Right renal pelvis (tissue), 4 donors: ENCODE data around the gene TMCO1. TPM values are rescaled to one million over a fixed set of nuclear protein-coding genes. Genes with fewer than 3 reads are reported as not detected.
"Not testable (repeated sequence)": the region's sequence is repeated elsewhere in the genome, so short reads cannot be mapped to it uniquely, and the experiment has no call there.

Experiments used
- DNase-seq, 4 donors: peaks; one replicate each; pipeline ENCODE4 v3.0.0-alpha.2; 2013; ENCODE audit warnings: low read depth in 4 of 4, low spot score in 3 of 4, missing footprints in 1 of 4
- polyA plus RNA-seq, 4 donors: library from polyadenylated mRNA; unstranded; fragments of 120-200 nt; gene quantifications; one replicate each; pipeline ENCODE4 v1.2.1, GENCODE V29; 2013; ENCODE audit not compliant: insufficient read length in 4 of 4

Gene TMCO1
- polyA plus RNA-seq, 4 donors = 161 to 185 (median 180) TPM

GRCh38 chr1:165747632-165748447, 20.8 kb downstream of the TMCO1 start:
- DNase-seq = no peak

GRCh38 chr1:165744913-165745312, 23.8 kb downstream of the TMCO1 start:
- not testable (repeated sequence) for DNase-seq

- no peak for DNase-seq
These were observed 26.5 kb downstream of the TMCO1 start for GRCh38 chr1:165742194-165742593.

- DNase-seq = no peak
These were observed 29.9 kb downstream of the TMCO1 start for GRCh38 chr1:165738794-165739193.

- DNase-seq = no peak
These were observed 31.5 kb downstream of the TMCO1 start for GRCh38 chr1:165737196-165737595.

- DNase-seq = no peak
These were observed 33.8 kb downstream of the TMCO1 start for GRCh38 chr1:165734906-165735305.

GRCh38 chr1:165726841-165727240, 41.8 kb downstream of the TMCO1 start:
- no peak for DNase-seq

GRCh38 chr1:165726169-165726568, 42.5 kb downstream of the TMCO1 start:
- no peak for DNase-seq

- DNase-seq = peak in 2 of 4 donors; percentile 27 to 38
These were observed 50.7 kb downstream of the TMCO1 start for GRCh38 chr1:165717918-165718515.

- not testable (repeated sequence) for DNase-seq
These were observed 52.2 kb downstream of the TMCO1 start for GRCh38 chr1:165716265-165717051.

- no peak for DNase-seq
These were observed 55.9 kb downstream of the TMCO1 start for GRCh38 chr1:165712764-165713163.

GRCh38 chr1:165707984-165708706, 60.5 kb downstream of the TMCO1 start:
- DNase-seq = no peak

GRCh38 chr1:165703648-165704047, 65.0 kb downstream of the TMCO1 start:
- DNase-seq = no peak

GRCh38 chr1:165701922-165702321, 66.7 kb downstream of the TMCO1 start:
- not testable (repeated sequence) for DNase-seq

- no peak for DNase-seq
These were observed 69.1 kb downstream of the TMCO1 start for GRCh38 chr1:165699577-165699976.

- no peak for DNase-seq
These were observed 70.0 kb downstream of the TMCO1 start for GRCh38 chr1:165698761-165699052.

- DNase-seq = peak; percentile 40 to 74 (median 57)
These were observed 70.5 kb downstream of the TMCO1 start, which contains the start of gene ALDH9A1 for GRCh38 chr1:165697881-165698760. Gene ALDH9A1, minus strand, starts transcription at chr1:165698562. Its CDS starts 4 bp downstream, at chr1:165698558.

GRCh38 chr1:165697491-165697880, 71.2 kb downstream of the TMCO1 start:
- DNase-seq = no peak

- peak in 2 of 4 donors; percentile 1 to 8 for DNase-seq
These were observed 72.0 kb downstream of the TMCO1 start for GRCh38 chr1:165696625-165697100.

GRCh38 chr1:165695031-165695430, 73.6 kb downstream of the TMCO1 start:
- DNase-seq = no peak
